HepG2 (cell line): ENCODE data around the gene METTL22.

ENCODE experiments used
- ATF1 ChIP-seq: IDR thresholded peaks from 2 replicates; pipeline ENCODE4 v1.6.1; 2016; ENCODE audit warnings: mild to moderate bottlenecking, control low read depth
- ELF4 ChIP-seq: sonication (generic); formaldehyde crosslinking; IDR thresholded peaks from 2 replicates; pipeline ENCODE4 v1.5.0; 2020; ENCODE audit warnings: missing genetic modification reagents, mild to moderate bottlenecking, moderate library complexity, borderline replicate concordance
- ZNF562 ChIP-seq: sonication (generic); formaldehyde crosslinking; IDR thresholded peaks from 2 replicates; pipeline ENCODE4 v1.8.0; 2022; ENCODE audit warnings: missing genetic modification reagents, borderline replicate concordance
- ZNF816 ChIP-seq: sonication (generic); formaldehyde crosslinking; IDR thresholded peaks from 2 replicates; pipeline ENCODE4 v1.8.0; 2022; ENCODE audit warnings: missing genetic modification reagents, mild to moderate bottlenecking, borderline replicate concordance

DNA sequence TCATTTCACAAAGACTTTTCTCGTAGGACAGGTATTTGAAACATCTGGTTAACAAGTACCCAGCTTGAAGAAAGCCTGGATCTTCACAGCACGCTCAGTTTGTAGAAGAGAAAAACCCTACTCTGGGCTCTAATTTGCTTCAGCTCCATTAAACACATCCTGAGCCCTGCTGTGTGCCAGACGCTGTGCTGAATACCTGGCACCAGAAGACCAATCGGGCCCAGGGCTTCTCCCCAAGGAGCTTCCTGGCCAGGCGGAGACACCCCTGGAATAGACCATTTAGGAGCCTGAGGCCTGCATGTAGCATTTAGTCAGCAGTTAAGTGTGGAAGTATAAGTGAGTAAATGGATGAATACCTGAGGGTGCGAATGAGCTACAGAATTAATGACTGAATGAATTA lies 44.0 kb downstream of the METTL22 start:
- no peak for TF ChIP-seq ELF4 (CRISPR knock-in tag)
- no peak for TF ChIP-seq ZNF816
- no peak for TF ChIP-seq ZNF562 (CRISPR knock-in tag)
- TF ChIP-seq ATF1: no peak
